NCI-H510A (cell line): Measurements from ENCODE around the gene KCNK3.

Experiments
- DNase-seq: peaks from one replicate; lab custom pipeline; 2025; lab: John Stamatoyannopoulos, UW

KCNK3 gene

DNA sequence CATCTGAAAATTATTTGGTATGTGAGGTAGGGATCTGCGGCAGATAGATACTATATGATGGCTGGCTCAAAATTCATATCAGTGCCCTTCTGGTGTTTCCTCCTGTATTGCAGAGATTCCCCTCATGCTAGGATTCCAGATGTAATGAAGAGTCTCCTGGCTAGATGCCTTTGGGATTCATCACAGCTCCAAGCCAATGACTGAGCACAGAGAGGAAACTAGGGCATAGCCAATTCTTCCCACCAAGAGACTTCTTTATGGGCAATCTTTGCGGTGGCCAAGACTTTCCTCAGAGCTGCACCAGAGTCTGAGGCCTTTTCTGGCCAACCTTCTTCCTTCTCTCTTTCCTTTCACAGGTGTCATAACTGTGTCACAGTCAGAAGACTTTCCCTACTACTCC lies 25.9 kb upstream of the KCNK3 start:
- no peak for DNase-seq

DNA sequence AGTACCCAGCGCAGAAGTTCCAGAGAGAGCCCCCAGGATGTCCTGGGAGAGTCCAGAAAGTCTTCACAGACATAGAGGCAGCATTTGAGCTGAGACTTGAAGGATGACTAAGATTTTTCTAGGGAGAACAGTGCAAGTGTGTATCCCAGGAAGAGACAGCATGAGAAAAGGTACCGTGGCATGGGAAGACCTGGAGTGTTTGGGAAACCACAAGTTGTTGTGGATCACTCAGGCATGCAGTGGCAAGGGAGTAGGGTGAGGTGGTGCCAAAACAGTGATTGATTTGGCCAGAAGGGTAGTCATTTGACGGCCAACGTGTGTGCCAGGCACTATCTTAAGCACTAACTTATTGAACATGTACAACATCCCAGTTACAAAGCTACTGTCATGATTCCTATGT lies 24.5 kb upstream of the KCNK3 start:
- DNase-seq: no peak

- no peak for DNase-seq
Observed at GRCh38 chr2:26668856-26669750, 23.4 kb upstream of the KCNK3 start.

GRCh38 chr2:26670171-26670570 lies 22.4 kb upstream of the KCNK3 start:
- DNase-seq: no peak

DNA sequence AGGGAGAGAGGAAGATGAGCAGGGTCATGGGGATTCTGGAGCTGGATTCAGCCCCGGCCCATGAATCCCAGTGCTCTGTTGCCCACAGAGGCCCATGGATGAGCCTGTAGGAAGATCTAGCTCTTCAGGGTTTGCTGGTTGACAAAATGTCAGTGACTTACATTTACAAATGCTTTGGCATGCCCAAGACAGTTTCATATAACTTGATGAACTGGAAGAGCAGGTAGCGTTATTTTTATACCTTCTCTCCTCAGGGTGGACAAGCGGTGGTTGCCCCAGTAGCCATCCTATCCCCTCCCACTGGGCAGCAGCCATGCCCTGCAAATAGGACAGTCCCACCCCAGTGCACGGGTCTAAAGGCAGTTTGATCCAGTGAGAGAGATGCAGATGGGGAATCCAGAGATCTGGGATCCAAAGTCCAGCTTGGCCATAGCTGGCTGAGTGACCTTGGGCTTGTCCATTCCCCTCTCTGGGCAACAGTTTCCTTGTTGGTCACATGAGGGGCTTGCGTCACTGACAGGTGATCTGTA lies 21.5 kb upstream of the KCNK3 start:
- no peak for DNase-seq

- DNase-seq: no peak
Observed at GRCh38 chr2:26671691-26672090, 20.8 kb upstream of the KCNK3 start.

- DNase-seq: no peak
Observed at GRCh38 chr2:26672112-26672817, 20.3 kb upstream of the KCNK3 start.

DNA sequence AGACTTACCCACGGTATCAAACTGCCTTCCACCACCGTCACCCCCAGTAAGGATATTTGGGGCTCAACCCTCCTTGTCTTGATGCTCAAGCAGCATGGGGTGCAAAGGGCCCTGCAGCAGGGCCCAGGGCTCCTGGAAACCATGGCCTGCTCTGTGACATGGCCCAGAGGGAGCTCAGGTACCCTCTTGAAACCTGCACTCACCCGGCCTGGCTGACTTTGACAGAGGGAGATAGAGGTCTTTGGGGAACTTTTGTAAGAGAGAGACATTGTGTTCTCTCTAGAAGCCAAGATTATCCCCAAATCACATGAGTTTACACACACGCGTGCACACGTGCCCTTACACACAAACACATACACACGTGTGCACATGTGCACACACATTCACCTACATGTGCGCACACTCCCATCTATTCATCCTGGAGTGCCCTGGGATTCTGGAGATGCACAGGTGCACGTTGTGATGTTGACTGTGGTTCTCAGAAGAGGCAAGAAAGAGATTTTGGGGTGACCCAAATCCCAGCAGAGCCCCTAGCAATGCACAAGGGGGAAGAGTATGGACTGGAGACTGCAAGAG lies 19.6 kb upstream of the KCNK3 start:
- DNase-seq: no peak

DNA sequence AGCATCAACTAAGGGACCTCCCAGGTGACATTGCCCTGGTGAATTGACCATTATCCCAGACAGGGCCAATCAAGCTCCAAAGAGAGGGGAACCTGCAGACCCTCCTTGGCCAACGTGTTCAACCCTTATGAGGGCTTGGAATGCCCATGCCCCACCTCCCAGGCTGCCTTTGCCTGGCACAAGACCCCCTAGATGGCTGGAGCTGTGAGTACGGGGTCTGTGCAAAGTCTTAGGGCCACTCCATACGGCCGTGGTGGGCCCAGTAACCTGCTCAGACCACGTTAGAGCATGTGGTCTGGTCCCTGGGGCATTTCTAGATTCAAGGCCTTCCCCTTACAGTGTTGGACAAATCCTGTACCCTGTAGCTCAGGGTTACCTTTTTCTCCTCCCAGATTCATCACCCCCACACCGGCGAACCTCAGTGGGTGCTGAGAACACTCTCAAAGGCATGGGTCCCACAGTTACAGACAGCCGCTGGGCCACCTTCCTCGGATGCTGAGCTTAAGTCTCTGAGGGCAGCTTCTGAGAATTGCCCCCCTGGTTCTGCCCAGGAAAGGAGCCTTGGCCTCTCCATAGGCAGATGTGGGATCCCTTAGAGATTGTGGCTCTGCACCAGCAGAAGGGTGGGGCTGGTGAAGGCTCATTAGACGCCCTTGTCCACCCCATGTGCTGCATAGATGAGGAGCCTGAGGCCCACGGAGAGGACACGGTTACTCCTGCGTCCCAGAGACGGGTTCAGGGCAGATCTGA lies 18.3 kb upstream of the KCNK3 start:
- DNase-seq: no peak

DNA sequence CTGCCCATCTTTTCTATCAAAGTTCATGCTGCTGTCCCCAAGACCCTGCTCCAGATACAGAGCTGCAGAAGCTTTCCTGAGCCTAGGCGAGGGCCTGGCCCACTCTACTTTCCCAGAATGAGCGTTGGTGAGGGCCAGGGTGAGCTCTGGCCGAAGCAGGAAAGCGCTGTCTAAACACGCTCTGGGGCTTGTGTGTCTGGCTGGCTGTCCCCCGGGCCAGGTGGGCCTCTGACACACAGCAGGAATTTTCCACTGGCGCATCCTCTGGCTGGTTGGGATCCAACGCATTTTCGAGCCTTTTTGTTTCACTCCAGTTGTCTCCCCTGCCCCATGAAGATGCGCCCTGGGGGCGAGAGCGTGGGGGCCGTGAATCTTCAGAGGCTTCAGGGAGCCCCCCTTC lies 17.8 kb upstream of the KCNK3 start:
- no peak for DNase-seq

- no peak for DNase-seq
Observed at GRCh38 chr2:26675651-26676255, 16.8 kb upstream of the KCNK3 start.

GRCh38 chr2:26678035-26678434 lies 14.5 kb upstream of the KCNK3 start:
- no peak for DNase-seq

GRCh38 chr2:26679867-26680266 lies 12.7 kb upstream of the KCNK3 start:
- DNase-seq: no peak

DNA sequence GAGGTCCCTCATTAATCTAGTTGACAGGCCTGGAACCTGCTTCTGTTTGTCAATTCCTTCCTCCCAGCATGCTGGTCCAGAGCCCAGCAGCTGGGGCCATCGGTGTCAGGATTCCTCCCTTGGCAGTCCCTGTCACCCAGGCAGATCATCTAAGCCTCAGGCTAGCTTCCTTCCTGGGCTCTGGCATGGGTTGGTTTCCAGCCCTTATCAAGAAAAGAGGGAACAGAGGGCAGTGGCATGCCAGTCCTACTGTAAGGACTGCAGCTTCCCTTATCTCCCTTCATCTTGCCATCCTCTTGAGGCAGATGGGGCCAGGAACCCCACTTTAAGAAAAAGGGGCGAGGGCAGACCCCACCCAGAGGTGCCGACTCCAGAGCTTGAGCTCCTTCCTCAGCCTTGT lies 10.9 kb upstream of the KCNK3 start:
- DNase-seq: no peak

DNA sequence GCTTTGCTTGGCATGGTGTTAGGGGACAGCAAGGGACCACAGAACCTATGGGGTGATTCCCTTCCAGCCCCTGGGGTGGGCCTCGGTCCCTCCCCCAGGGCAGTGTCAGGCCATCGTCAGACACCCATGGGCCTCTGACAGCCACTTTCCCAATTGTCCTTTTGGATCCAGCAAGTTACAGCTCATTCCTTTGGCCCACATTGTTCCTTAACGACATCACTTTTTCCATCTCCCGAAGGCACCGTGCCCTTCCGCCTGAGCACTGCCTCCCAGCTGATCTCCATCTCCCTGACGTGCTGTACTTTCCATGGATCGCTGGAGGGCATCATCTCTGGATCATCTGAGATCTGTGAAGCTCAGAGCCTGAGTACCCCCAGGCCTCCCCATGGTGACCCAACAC lies 10.4 kb upstream of the KCNK3 start:
- no peak for DNase-seq

GRCh38 chr2:26683583-26683982 lies 8.9 kb upstream of the KCNK3 start:
- DNase-seq: no peak

- DNase-seq: no peak
Observed at GRCh38 chr2:26685341-26685740, 7.2 kb upstream of the KCNK3 start.

DNA sequence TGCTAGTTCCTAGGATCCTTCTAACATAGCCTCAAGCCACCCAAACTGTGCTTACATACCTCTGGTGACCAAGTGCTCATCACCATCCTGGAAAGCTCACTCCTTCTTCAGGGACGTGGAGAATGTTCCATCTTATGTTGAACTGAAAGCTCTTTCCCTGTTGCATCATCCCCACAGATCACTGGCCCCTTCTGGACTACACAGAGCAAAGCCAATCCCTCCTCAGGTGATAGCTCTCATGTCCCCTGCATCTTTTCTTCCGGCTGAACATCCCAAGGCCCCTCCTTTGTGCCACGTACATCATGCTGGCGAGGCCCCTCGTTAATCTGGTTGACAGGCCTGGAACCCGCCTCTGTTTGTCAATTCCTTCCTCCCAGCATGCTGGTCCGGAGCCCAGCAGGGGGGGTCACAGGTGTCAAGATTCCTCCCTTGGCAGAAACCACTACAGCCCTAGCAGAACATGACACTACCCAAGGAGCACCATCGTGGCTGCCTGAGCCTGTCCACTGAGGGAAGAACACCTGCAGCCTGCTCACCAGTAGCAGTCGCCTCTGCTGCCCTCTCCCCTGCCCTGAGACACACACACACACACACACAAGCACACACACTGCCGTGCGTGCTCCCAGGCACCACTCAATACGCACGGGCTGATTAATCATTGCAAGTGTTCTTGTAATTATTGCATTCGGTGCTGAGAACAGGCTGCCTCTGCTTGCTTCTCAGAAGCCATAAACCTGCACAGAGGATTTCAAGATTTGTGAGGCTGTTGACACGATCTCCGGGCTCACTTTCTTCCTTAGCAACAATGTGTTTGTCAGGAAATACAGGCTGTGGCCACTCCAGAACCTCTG lies 6.3 kb upstream of the KCNK3 start:
- DNase-seq: peak; percentile 82

DNA sequence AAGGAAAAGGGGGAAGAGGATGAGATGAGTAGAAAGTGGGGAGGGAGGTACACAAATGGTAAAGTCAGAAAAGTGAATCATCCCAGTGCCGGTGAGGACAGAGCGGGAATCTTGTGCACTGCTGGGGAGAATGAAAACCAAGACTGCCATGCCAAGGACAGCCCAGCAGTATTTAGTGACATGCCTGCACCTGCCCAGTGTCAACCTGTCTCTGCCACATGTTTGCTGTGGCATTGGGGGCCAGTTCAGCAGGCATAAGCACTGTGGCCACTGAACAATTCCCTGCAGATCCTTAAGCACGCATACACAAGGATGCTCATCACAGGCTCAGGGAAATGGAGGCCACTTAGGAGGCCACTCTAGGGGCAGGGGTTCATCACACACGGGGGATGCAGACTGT lies 5.2 kb upstream of the KCNK3 start:
- DNase-seq: peak; percentile 68

DNA sequence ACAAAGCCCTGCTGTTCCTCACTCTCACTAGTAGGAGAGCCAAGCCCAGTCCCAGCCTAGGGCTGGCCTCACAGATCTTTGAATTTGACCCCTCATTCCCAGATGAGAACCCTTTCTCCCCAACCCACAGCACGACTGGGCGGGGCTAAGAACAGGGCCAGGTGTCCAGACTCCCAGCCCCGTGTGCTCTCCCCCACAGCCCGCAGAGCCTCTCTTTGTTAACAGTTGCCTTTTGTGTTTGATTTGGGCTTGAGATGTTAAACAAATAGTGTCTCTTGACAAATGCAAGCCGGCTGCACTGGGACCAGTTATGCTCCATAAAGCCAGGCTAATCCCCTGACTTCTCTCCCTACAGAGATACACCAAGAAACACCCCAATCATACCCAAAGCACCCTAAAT lies 4.7 kb upstream of the KCNK3 start:
- peak; percentile 93 for DNase-seq

DNA sequence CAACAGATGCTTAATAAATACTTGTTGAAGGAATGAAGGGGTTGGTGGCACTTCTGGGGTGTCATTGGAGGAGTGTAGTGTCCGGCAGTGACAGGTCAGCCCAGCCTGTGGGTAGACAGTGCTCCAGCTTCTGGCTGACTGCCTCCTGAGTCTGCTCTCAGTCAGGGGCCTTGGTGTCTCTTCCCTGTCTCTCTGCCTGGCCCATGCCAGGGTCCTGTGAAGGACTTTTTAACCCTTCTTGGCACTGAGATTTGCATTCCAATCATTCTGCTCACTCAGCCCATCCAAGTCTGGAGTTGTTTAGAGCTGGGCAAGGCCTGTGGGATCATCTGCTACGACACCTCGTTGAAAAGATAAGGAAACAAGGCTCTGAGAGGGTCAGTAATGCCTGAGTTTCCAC lies 1.4 kb upstream of the KCNK3 start:
- DNase-seq: no peak
